IPS-NIHi7 (cell line): Measurements from ENCODE around the gene HPS5.

Source experiments
- DNase-seq: peaks from one replicate; pipeline ENCODE4 v3.0.0; 2012; ENCODE audit warnings: mixed read lengths; ENCODE audit errors: extremely low spot score

Gene HPS5

DNA sequence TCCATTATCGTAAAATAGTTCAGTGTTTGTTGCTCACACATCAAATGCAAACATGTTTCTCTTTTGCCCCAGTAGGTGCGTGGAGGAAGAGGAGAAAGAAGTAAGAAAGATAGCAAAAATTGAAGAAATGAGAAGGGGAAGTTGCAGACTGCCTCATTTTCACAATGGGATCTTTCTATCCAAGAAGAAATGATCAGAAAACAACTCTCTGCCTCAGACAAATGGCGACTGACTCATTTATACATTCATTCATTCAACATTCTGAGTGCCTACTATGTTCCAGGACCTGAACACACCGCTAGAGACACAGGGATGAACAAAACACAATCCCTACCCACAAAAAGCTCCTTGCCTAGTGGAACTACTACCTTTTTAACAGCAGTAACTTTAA lies 367 bp downstream of the HPS5 start:
- DNase-seq, result peak; percentile 7

DNA sequence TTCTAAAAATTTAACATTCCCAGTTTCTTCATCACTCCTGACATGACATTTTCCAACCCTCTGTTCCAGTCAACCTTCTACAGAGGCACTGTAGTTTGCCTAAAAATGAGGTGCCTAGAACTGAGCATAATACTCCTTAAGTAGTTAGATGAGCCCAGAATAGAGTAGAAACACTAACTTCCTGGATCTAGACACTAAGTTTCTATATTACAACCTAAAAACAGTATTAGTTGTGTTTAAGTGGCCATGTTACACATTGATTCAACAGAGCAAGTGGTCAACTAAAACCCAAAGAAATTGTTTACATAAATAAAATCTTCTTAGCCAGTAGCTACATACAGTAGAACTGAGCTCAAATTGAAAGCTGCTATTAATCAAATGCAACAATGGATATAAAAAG lies 1.3 kb downstream of the HPS5 start:
- DNase-seq, result no peak

DNA sequence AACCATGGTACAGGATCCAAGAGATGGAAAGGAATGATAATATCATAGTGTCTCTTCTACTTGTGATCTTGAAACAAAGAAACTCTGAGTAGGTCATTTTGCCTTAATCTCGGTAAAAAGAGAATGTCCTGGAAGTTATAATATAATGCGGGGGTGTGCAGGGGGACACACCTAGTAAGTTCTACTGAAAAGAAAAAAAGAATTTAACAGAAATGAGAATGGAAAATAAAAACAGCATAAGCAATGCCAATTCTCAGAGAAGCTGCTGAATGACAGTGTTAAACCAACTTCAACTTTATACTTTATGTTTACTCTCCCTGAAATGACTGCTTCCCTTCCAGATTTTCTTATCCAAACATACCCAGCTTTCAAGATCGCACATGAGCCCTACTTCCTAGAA lies 2.0 kb downstream of the HPS5 start:
- DNase-seq, result no peak

DNA sequence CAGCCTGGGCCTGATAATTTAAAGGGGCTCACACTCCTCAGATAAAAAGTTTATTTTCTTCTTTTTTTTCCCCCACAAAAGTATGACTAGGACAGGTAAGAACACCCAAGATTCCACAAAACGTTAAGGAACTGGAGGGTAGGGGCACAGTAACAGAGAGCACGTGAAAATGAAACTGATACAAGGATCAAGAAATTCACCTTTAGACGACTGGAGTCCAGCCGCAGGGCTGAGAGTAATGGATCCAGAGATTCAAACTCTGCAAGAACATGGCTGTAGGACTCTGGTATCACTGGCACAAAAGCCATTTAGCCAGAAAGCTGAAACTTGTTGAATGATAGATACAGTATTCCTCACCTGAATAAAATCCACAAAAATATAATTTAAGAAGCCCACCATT lies 4.4 kb downstream of the HPS5 start:
- DNase-seq, result no peak

DNA sequence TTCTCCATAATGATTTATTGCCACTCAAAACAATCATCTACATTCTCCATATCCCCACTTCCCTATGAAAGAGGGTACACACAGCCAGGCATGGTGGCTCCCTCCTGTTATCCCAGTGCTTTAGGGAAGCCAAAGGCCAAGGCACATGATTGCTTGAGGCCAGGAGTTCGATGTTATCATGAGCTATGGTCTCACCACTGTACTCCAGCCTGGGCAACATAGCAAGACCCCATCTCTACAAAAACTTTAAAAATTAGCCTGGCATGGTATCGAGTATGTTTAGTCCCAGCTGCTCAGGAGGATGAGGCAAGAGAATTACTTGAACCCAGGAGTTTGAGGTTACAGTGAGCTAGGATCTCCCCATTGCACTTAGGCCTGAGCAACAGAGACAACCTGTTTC lies 6.0 kb downstream of the HPS5 start:
- DNase-seq, result no peak

DNA sequence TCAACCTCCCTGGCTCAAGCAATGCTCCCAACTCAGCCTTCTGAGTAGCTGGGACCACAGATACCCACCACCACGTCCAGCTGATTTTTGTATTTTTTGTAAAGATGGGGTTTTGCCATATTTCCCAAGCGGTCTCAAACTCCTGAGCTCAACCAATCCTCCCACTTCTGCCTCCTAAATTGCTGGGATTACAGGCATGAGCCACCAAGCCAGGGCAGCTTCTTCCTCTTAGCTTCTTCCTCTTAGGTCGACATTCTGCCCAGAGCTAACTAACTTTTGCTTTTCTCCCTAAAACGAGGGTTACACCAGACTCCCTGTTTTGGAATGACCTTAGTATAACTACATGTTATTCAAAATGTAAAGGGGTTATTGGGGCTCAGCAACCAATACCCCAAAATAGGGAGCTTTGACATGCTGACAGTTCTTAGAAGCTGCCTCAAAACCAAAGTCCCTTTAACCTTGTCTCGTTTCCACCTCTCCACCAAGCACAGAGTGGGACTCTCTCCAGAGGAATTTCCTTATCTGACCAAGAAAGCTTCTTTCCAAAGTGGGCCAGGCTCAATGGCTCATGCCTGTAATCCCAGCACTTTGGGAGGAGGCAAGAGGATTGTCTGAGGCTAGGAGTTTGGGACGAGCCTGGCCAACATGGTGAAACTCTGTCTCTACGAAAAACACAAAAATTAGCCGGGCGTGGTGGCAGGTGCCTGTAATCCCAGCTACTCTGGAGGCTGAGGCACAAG lies 7.0 kb downstream of the HPS5 start:
- no peak for DNase-seq

DNA sequence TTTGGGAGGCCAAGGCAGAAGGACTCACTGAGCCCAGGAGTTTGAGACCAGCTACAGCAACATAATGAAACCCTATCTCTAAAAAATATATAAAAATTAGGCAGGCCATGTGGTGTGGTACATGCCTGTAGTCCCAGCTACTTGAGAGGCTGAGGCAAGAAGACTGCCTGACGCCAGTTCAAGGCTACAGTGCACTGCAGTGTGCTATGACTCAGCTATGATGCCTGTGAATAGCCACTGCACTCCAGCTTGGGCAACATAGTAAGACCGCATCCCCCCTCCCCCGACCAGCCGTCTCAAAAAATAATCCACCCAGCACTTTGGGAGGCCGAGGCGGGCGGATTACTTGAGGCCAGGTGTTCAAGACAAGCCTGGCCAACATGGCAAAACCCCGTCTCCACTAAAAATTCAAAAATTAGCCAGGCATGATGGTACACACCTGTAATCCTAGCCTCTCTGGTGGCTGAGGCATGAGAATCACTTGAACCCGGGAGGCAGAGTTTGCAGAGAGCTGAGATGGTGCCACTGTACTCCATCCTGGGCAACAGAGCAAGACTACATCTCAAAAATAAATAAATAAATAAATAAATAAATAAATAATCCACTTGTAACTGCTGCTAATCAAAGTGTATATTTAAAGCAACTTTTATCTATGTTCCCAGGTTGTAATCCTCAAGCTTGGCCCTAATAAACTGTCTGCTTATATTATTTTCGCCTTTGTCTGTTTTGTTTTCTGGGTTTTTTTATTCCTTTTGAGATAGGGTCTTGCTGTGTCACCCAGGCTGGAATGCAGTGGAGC lies 7.8 kb downstream of the HPS5 start:
- no peak for DNase-seq

DNA sequence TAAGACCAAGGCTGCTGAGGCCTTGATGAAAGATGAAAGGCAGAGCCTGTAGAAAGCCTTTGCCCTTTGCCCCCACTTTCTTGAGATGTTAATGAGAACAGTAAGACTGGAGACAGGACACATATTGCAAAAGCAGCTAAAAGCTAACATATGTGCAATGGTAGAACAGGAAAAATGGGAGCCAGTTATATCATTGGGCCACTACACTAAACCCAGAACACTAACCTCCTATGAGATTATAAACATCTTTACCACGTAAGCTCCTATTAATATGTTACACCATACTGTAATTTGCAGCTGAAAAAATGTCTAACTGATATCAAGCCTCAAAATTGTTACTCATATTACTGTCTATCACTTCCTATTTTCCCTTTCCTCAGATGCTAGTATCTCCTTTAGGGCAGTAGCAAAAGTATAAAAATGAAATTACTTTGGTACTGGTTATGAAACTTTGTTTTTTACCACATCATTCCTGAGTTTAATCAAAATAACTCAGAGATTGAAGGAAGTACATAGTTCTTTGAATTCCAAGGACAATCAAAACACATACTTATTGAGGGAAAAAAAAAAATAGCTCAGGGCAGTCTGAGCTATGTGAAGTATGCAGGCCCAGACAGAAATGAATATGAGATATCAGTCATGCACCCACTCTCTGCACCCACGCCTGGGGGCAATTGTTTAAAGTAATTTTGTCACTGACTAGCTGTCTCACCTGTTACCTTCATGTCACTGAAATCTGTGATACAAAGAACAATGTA lies 9.1 kb downstream of the HPS5 start:
- no peak for DNase-seq

DNA sequence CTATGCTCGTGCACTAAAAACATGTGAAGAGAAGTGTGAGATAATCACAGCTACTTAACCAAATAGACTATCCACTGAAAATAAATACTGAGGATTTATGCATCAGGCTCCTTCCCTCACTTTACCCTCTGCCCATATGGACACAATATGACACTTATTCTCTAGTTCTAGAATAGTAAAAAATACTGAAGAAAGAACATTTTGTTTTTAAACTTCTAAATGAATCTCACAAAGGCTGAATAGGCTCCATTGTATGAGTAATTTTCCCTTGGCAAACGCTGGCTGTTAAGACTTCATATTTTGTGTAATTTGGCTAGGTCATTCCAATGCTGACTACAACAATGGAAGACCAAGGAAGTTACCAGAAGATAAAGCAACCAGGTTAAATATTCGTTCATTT lies 9.9 kb downstream of the HPS5 start:
- no peak for DNase-seq

DNA sequence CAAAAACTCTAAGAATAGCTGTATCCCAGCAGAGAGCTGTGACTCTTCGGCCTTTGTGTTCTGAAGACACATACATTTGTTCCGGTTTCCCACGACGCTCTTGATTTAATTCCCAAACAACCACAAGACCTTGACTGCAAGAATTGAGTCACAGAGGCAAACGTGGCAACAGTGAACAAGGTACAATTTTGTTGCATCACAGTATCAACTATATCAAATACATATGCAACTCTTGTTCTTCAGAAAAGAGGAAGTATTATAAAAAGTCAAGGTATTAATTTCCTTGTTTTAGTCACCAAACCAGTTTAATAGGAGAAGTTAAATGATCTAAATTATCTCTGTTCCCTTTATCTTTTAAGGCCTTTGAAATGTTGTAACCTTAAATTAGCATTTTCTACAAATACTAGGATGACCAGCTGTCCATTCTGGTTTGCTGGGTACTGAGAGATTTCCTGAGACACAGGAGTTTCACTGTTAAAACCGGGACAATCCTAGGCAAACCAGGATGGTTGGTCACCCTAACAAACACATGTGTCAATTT lies 11.1 kb downstream of the HPS5 start:
- DNase-seq, result no peak

DNA sequence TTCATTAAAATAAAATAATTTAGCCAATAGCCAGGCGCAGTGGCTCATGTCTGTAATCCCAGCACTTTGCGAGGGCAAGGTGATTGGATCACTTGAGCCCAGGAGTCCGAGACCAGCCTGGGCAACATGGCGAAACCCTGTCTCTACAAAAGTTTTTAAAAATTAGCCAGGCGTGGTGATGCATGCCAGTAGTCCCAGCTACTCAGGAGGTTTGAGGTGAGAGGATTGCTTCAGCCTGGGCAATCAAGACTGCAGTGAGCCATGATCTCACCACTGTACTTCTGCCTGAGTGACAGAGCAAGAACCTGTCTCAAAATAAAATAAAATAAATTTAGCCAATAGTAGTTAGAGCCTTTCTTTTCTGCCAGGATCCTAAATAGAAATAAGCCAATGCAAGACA lies 12.2 kb downstream of the HPS5 start:
- DNase-seq, result no peak

DNA sequence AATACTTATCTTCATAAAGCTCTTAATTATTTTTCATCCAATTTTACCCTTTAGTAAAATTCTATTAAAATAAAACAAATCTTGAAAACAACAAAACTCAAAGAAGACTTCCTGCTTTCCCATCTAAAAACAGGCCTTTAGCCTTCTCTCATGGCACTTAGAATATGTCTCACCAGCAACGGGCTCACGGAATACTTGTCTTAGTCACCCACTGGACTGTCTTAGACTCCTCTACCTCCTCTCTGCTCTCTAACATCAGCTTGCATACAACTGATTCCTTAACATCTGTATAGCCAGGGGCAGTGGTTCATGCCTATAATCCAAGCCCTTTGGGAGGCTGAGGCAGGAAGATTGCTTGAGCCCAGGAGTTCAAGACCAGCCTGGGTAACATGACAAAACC lies 13.7 kb downstream of the HPS5 start:
- no peak for DNase-seq

DNA sequence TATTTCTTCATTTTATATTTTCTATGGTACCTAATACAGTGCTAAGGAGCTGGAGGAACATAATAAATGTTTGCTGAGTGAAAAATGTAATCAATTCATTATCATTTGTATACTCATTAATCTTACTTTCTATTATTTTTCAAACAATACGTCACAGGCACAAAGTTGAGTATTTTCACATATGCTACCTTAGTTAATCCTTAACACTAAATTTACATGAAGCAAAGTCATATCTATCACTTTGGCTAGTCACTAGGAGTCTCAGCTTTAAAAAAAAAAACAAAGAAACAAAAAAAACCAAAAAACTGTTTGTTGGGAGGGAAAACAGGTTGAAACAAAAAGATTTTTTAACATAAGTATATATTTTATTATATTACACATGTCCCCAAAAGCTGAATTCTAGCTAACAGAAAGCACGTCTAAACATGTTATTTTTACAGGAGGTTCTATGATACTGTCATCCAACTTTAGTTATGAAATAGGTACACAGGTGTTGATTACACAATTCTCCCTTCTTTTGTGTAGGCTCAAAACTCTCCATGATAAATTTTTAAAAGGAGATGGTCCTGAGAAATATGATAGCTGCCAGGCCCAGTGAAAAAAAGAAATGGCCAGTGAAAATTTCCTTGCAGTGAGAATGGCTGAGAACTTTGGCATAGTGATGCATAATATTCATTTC lies 14.3 kb downstream of the HPS5 start:
- DNase-seq, result no peak

DNA sequence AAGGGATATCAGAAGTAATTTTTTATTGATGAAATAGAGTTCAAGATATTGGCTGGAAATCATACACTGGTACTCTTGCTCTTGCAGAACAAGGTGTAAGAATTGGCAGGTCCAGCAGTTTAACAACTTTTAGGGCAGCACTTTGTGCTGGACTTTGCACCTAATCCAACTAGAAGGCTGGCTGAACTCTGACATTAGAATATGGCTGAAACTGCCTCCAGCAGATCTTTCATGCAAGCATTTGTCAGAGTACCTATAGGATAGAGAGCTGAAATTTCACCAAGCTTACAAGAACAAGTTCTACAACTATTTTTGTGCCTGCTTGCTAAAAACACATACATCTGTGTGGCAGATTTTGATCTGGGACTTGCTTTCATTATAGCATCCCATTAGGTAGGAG lies 17.2 kb downstream of the HPS5 start:
- no peak for DNase-seq

DNA sequence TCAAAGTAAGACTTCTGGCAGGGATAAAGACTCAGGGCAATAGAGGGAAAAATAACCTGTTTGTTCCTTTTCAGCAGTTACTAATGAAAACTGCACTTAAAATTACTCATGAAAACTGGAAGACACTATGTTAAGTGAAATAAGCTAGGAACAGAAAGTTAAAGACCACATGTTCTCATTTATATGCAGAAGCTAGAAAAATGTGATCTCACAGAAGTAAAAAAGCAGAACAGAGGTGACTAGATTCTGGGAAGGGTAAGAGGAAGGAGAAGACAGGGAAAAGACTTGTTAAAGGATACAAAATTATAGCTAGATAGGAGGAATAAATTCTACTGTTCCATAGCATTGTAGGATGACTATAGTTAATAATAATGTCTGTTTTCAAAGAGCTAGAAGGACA lies 22.2 kb downstream of the HPS5 start:
- DNase-seq, result no peak

DNA sequence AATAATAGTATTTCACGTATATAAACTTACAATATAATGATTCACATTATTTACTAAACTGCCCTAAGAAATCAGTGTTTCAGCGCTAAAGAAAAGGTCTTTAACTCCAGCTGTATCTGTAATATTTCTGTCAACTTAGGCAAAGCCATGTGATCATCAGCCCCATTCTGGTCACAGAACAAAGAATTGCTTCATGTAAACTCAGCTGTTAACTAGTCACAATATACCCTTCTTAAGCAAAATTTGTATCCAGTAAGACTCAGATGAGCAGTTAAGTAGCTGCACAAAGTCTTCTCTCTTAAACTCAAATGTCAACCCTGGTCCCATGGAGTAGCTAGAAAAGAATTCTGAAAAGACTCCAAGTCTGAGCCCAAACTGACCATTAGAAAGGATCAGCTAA lies 26.6 kb downstream of the HPS5 start:
- DNase-seq, result no peak

DNA sequence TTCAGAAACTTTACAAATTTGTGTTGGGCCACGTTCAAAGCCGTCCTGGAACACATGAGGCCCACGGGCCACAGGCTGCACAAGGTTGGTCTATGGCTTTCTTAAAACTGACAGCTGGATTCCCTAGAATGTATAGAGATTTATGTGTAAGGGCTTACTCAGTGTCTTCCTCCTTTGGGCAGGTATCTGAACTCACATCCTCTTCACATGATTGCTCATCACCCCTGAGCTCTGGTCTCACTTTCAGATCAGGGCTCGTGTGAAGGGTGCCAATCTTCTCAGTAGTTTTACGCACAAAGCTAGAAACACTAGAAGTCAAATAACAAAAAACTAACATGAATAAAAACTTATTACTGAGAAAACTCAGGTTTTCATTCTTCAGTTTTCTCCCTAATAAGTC lies 27.1 kb downstream of the HPS5 start:
- DNase-seq, result no peak

DNA sequence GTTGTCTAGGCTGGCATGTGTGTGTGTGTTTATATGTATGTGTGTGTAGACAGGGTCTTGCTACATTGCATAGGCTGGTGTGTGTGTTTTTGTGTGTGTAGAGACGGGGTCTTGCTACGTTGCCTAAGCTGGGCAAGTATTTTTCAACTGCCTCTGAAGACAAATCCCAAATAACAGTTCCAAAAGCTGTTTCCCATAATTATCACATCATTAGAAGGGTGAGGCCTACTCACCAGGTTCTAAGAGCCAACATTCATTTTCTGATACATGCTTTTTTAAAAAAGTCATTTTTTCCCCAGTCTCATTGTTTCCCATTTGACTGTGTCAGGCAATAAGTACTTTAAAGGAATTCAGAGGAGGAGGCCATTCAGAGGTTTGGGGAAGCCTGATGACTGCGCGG lies 33.0 kb downstream of the HPS5 start:
- no peak for DNase-seq

DNA sequence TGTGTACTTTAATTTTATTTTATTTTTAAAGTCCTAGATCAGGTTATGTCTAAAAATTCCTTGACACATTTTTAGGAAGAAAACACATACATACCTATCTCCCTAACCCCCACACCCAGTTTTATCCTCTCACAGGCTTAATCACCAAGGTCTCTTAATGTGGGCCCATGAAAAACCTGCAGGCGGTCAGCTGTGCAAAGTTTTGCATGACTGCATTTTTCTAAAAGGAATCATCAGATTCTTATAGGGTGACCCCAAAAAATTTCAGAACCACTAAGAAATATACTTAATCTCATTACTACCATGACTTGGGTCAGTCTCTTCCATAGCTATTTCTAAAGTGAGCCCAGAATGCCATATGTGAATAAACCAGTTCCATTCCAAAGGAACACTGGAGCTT lies 36.1 kb downstream of the HPS5 start:
- DNase-seq, result no peak

DNA sequence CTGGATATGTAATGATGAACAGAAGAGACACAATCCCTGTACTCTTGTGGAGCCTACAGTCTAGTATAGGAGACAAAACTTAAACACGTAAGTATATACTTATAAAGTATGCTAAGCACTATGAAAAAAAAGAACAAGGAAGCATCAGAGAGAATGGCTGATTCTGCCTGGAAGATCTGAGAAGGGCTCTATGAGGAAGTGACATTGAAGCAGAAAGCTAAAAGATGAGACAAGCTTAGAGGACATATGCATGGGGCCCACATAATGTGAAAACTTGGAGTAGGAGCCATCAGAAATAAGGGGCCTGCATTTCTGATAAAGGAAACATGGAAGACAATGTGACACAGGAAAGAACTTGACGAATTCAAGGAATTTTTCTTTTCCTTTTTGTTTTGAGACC lies 39.3 kb downstream of the HPS5 start:
- DNase-seq, result no peak

DNA sequence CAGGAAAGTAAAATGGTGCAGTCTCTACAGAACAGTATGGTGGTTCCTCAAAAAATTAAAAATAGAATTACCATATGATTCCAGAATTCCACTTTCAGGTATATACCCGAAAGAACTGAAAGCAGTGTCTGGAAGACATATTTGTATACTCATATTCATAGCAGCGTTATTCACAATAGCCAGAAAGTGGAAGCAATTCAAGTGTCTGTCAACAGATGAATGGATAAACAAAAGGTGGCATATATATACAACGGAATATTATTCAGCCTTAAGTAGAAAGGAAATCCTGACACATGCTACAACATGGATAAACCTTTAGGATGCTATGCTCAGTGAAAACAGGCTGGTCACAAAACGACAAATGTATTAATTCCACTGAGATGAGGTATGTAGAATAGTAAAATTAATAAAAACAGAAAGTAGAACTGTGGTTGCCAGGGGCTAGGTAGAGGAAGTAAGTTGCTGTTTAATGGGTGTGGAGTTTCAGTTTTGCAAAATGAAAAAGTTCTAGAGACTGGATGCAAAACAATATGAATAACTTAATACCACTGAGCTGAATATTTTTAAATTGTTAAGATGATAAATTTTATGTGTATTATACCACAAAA lies 41.4 kb downstream of the HPS5 start:
- DNase-seq, result no peak
